ENCODE results near the gene LZTR1. TPM values are rescaled to one million over a fixed set of nuclear protein-coding genes. Genes with fewer than 3 reads are reported as not detected.
A peak's percentile ranks its signal among the peaks of the same experiment; 100 is the strongest.

The LZTR1 gene
- total RNA-seq, 1 experiment from 2014 or later = 37.2 TPM

GRCh38 chr22:20957683-20958431 is 24.2 kb upstream of the LZTR1 start:
- intact Hi-C loops (cut with micrococcal nuclease; ENCODE audit: unreplicated experiment) = loop anchor here (2.0 kb wide), 2 partner anchors 41 to 43 kb away; partner anchors contain the start of gene CRKL
- Mint-ChIP-seq H3K4me1 (ENCODE audit: low read depth, unreplicated experiment) (no peaks in the 10 kb centered on the region), H3K4me3 (ENCODE audit: unreplicated experiment) (peak overlapping the region; percentile 82), H3K27ac (ENCODE audit: unreplicated experiment) (peak overlapping the region; percentile 59), H3K27me3 (ENCODE audit: insufficient read depth, unreplicated experiment) (no peaks in the 10 kb centered on the region), H3K9me3 (ENCODE audit: unreplicated experiment) (no peaks in the 10 kb centered on the region), H3K36me3 (ENCODE audit: insufficient read depth, unreplicated experiment) (peaks cover 43% of the 10 kb centered on the region)
- Histone ChIP-seq H3K4me1 (peaks cover 32% of the 10 kb centered on the region), H3K4me3 (ENCODE audit: low read depth, low read length) (peak overlapping the region; percentile 77), H3K9me3 (no peaks in the 10 kb centered on the region), H3K36me3 (ENCODE audit: control insufficient read depth, insufficient read depth, low read length) (no peaks in the 10 kb centered on the region), H3K27me3 (replicated peaks; ENCODE audit: control insufficient read depth, insufficient read depth, low read length) (no peaks in the 10 kb centered on the region)
- TSS peak; percentile 19 for BruUV-seq (replicated peaks)
- TF ChIP-seq CTCF (IDR thresholded peaks at IDR 0.05; ENCODE audit: insufficient read depth in 1 of 2, low read depth in 1 of 2, low read length in 1 of 2, severe bottlenecking in 1 of 2, unreplicated experiment in 1 of 2) = no peak
- ChIA-PET POLR2A (interaction anchor here (0.6 to 1.4 kb wide), 3 partner anchors 14 to 40 kb away, joined by 3 to 7 read pairs (median 3); partner anchors contain the start of genes CRKL and LZTR1), CTCF (interaction anchor here (0.5 to 2.9 kb wide), 7 partner anchors 13 to 540 kb away, joined by 3 to 19 read pairs (median 4); partner anchors contain the start of genes CRKL, LZTR1 and P2RX6)
- DNase-seq = peak; percentile 66 to 78

- Histone ChIP-seq H3K4me3 (ENCODE audit: low read depth, low read length) (no peak overlapping the region), H3K36me3 (ENCODE audit: control insufficient read depth, insufficient read depth, low read length) (no peaks in the 10 kb centered on the region), H3K27me3 (replicated peaks; ENCODE audit: control insufficient read depth, insufficient read depth, low read length) (no peaks in the 10 kb centered on the region), H3K4me1 (peaks cover 18% of the 10 kb centered on the region), H3K9me3 (no peaks in the 10 kb centered on the region)
- no peaks in the 10 kb centered on the region for H3K4me1 Mint-ChIP-seq (ENCODE audit: low read depth, unreplicated experiment)
- H3K4me3 Mint-ChIP-seq (ENCODE audit: unreplicated experiment) = no peak overlapping the region
- no peaks in the 10 kb centered on the region for H3K27me3 Mint-ChIP-seq (ENCODE audit: insufficient read depth, unreplicated experiment)
- no peak for TF ChIP-seq CTCF (IDR thresholded peaks at IDR 0.05; ENCODE audit: insufficient read depth in 1 of 2, low read depth in 1 of 2, low read length in 1 of 2, severe bottlenecking in 1 of 2, unreplicated experiment in 1 of 2)
- H3K36me3 Mint-ChIP-seq (ENCODE audit: insufficient read depth, unreplicated experiment) = peaks cover 24% of the 10 kb centered on the region
- H3K27ac Mint-ChIP-seq (ENCODE audit: unreplicated experiment) = no peak overlapping the region
- intact Hi-C loops (cut with micrococcal nuclease; ENCODE audit: unreplicated experiment) = no loop called here
- DNase-seq = no peak
- H3K9me3 Mint-ChIP-seq (ENCODE audit: unreplicated experiment) = no peaks in the 10 kb centered on the region
- CTCF ChIA-PET = no interaction called here
- POLR2A ChIA-PET = no interaction called here
- no TSS peak for BruUV-seq (replicated peaks)
Measured at GRCh38 chr22:20959578-20960461, 22.3 kb upstream of the LZTR1 start.

GRCh38 chr22:20960609-20961008 is 21.5 kb upstream of the LZTR1 start:
- H3K27me3 ChIP-seq (replicated peaks; ENCODE audit: control insufficient read depth, insufficient read depth, low read length) = no peaks in the 10 kb centered on the region
- no peaks in the 10 kb centered on the region for H3K27me3 Mint-ChIP-seq (ENCODE audit: insufficient read depth, unreplicated experiment)
- intact Hi-C loops (cut with micrococcal nuclease; ENCODE audit: unreplicated experiment) = no loop called here
- no peaks in the 10 kb centered on the region for H3K36me3 ChIP-seq (ENCODE audit: control insufficient read depth, insufficient read depth, low read length)
- ChIA-PET CTCF (interaction anchor here (1.8 kb wide), 1 partner anchor 8 kb away, joined by 3 read pairs; no protein-coding TSS in a partner anchor), POLR2A (no interaction called here)
- H3K4me3 Mint-ChIP-seq (ENCODE audit: unreplicated experiment) = no peak overlapping the region
- TF ChIP-seq CTCF (IDR thresholded peaks at IDR 0.05; ENCODE audit: insufficient read depth in 1 of 2, low read depth in 1 of 2, low read length in 1 of 2, severe bottlenecking in 1 of 2, unreplicated experiment in 1 of 2) = no peak
- no peak for DNase-seq
- no peaks in the 10 kb centered on the region for H3K9me3 Mint-ChIP-seq (ENCODE audit: unreplicated experiment)
- H3K9me3 ChIP-seq = no peaks in the 10 kb centered on the region
- BruUV-seq (replicated peaks) = no TSS peak
- H3K27ac Mint-ChIP-seq (ENCODE audit: unreplicated experiment) = no peak overlapping the region
- H3K4me1 Mint-ChIP-seq (ENCODE audit: low read depth, unreplicated experiment) = no peaks in the 10 kb centered on the region
- H3K4me1 ChIP-seq = peaks cover 17% of the 10 kb centered on the region
- H3K4me3 ChIP-seq (ENCODE audit: low read depth, low read length) = no peak overlapping the region
- peaks cover 24% of the 10 kb centered on the region for H3K36me3 Mint-ChIP-seq (ENCODE audit: insufficient read depth, unreplicated experiment)

All from Caco-2 (cell line).